Measurements from ENCODE around the gene EPAS1. TPM values are rescaled to one million over a fixed set of nuclear protein-coding genes. Genes with fewer than 3 reads are reported as not detected.

Gene EPAS1
- total and polyA plus RNA-seq, 9 of the 15 experiments (the other 6 are each of a cell fraction or from before 2014, with no cell fraction given), result 0.25 to 11.2 (median 4.1) TPM

DNA sequence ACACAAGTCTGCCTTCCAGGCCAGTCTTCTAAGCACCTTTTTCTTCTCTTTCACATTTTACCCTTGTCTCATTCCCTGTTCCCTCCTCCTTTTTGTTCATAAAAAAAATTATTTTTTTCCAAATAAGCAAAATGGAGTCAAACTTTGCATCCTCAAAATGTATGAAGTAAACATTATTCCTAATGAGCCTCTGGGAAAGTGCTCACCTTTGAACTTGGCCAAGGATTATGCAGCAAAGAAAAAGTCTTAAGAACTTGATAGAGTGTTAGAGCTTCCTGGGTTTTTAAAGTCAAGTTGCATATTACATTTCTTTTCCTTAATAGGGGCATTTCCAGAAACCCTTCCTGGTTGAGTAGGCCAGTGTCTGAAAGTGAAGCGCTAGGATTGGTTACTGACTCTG is 31.6 kb downstream of the EPAS1 start:
- Histone ChIP-seq H4K20me1 (replicated peaks; ENCODE audit: control insufficient read depth, insufficient read depth, low read length) (no peaks in the 10 kb centered on the region), H3K27ac (ENCODE audit: extremely low read depth, low read depth, low read length) (no peak overlapping the region), H3K4me3 (no peak overlapping the region), H3K4me2 (ENCODE audit: insufficient read depth, low read length) (no peak overlapping the region), H3K9me1 (ENCODE audit: control insufficient read depth, insufficient read depth, low read length) (no peaks in the 10 kb centered on the region), H3K27me3 (ENCODE audit: control insufficient read depth in 2 of 2, insufficient read depth in 2 of 2, low read length in 2 of 2) (no peaks in the 10 kb centered on the region), H3K79me2 (ENCODE audit: control insufficient read depth, insufficient read depth, low read length) (no peaks in the 10 kb centered on the region), H2AFZ (ENCODE audit: low read depth, low read length) (no peak overlapping the region), H3K9ac (ENCODE audit: insufficient read depth in 1 of 2, low read depth in 2 of 2, low read length in 2 of 2) (no peak overlapping the region), H3K4me1 (replicated peaks in 1 of 2; ENCODE audit: control insufficient read depth in 2 of 2, insufficient read depth in 2 of 2, low read length in 2 of 2) (peaks cover 14 to 50% of the 10 kb centered on the region in 2 experiments), H3K36me3 (ENCODE audit: control insufficient read depth, insufficient read depth, low read length) (no peaks in the 10 kb centered on the region), H3K9me3 (replicated peaks; ENCODE audit: control insufficient read depth, insufficient read depth, low read depth, low read length) (no peaks in the 10 kb centered on the region)
- in situ Hi-C loops (cut with MboI), result no loop called here
- ATAC-seq (no peak), DNase-seq (ENCODE audit: extremely low read depth in 1 of 4, low spot score in 3 of 4) (no peak), FAIRE-seq (no peak)
- no TSS peak for BruUV-seq (replicated peaks)
- intact Hi-C loops (cut with micrococcal nuclease), result no loop called here
- TF ChIP-seq U2AF2 (optimal IDR thresholded peaks at IDR 0.05; ENCODE audit: low read depth, low read length) (no peak), ZNF586 (CRISPR knock-in tag; conservative IDR thresholded peaks at IDR 0.05) (no peak), FOXA1 (IDR thresholded peaks at IDR 0.05; ENCODE audit: borderline replicate concordance) (no peak), CCNT2 (IDR thresholded peaks at IDR 0.05; ENCODE audit: borderline replicate concordance, extremely low read depth, insufficient read length, low read depth, low read length) (no peak), FOXK2 (conservative IDR thresholded peaks at IDR 0.05 in 1 of 2, IDR thresholded peaks at IDR 0.05 in 1 of 2; ENCODE audit: low read depth in 2 of 2) (no peak)
- TF ChIP-seq, protein P1, sequence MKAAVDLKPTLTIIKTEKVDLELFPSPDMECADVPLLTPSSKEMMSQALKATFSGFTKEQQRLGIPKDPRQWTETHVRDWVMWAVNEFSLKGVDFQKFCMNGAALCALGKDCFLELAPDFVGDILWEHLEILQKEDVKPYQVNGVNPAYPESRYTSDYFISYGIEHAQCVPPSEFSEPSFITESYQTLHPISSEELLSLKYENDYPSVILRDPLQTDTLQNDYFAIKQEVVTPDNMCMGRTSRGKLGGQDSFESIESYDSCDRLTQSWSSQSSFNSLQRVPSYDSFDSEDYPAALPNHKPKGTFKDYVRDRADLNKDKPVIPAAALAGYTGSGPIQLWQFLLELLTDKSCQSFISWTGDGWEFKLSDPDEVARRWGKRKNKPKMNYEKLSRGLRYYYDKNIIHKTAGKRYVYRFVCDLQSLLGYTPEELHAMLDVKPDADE (conservative IDR thresholded peaks at IDR 0.05; ENCODE audit: control insufficient read depth, low read depth, low read length), result no peak
- TF ChIP-seq, protein P2, sequence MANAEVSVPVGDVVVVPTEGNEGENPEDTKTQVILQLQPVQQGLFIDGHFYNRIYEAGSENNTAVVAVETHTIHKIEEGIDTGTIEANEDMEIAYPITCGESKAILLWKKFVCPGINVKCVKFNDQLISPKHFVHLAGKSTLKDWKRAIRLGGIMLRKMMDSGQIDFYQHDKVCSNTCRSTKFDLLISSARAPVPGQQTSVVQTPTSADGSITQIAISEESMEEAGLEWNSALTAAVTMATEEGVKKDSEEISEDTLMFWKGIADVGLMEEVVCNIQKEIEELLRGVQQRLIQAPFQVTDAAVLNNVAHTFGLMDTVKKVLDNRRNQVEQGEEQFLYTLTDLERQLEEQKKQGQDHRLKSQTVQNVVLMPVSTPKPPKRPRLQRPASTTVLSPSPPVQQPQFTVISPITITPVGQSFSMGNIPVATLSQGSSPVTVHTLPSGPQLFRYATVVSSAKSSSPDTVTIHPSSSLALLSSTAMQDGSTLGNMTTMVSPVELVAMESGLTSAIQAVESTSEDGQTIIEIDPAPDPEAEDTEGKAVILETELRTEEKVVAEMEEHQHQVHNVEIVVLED (CRISPR knock-in tag; IDR thresholded peaks at IDR 0.05), result no peak
- TF ChIP-seq, protein P3, sequence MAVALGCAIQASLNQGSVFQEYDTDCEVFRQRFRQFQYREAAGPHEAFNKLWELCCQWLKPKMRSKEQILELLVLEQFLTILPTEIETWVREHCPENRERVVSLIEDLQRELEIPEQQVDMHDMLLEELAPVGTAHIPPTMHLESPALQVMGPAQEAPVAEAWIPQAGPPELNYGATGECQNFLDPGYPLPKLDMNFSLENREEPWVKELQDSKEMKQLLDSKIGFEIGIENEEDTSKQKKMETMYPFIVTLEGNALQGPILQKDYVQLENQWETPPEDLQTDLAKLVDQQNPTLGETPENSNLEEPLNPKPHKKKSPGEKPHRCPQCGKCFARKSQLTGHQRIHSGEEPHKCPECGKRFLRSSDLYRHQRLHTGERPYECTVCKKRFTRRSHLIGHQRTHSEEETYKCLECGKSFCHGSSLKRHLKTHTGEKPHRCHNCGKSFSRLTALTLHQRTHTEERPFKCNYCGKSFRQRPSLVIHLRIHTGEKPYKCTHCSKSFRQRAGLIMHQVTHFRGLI (CRISPR knock-in tag; IDR thresholded peaks at IDR 0.05), result no peak
- ChIA-PET POLR2A (interaction anchor here (1.2 kb wide), 1 partner anchor 11 kb away, joined by 8 read pairs; no protein-coding TSS in a partner anchor), CTCF (ENCODE audit: low intra/inter-chr PET ratio) (no interaction called here)
- WGBS (ENCODE audit: insufficient coverage, low coverage, missing lambda C conversion rate), result 100% methylated on average over 1 of the region's 1 CpG
